H9 (cell line): ENCODE results near the gene CRYBG2. TPM values are rescaled to one million over a fixed set of nuclear protein-coding genes. Genes with fewer than 3 reads are reported as not detected.

Experiments
- DNase-seq: peaks from one replicate; pipeline ENCODE4 v3.0.0-alpha.2; 2017
- H2AFZ ChIP-seq: one replicate; pipeline ENCODE4 v1.6.1; 2013; ENCODE audit warnings: mild to moderate bottlenecking, low read length, control low read depth, moderate library complexity
- H2AK5ac ChIP-seq: 2 replicates; pipeline ENCODE4 v1.6.1; 2013; ENCODE audit warnings: low read length, control low read depth, mixed read lengths; ENCODE audit not compliant: insufficient read length
- H2BK120ac ChIP-seq: one replicate; pipeline ENCODE4 v1.6.1; 2013; ENCODE audit warnings: low read depth, mild to moderate bottlenecking, low read length, control low read depth, inconsistent platforms; ENCODE audit not compliant: poor library complexity, severe bottlenecking
- H2BK12ac ChIP-seq: 2 replicates; pipeline ENCODE4 v1.6.1; 2013; ENCODE audit warnings: low read length, control low read depth, mixed read lengths, low read depth; ENCODE audit not compliant: insufficient read length
- H2BK15ac ChIP-seq: 2 replicates; pipeline ENCODE4 v1.6.1; 2013; ENCODE audit warnings: low read depth, low read length, control low read depth
- H2BK20ac ChIP-seq: one replicate; pipeline ENCODE4 v1.6.1; 2013; ENCODE audit warnings: low read depth, mild to moderate bottlenecking, low read length, control low read depth, inconsistent platforms; ENCODE audit not compliant: poor library complexity, severe bottlenecking
- H2BK5ac ChIP-seq: 2 replicates; pipeline ENCODE4 v1.6.1; 2013; ENCODE audit warnings: low read length, control low read depth, mixed read lengths; ENCODE audit not compliant: insufficient read length
- H3K14ac ChIP-seq: 2 replicates; pipeline ENCODE4 v1.6.1; 2013; ENCODE audit warnings: low read length, control low read depth; ENCODE audit not compliant: insufficient read depth
- H3K18ac ChIP-seq: 2 replicates; pipeline ENCODE4 v1.6.1; 2013; ENCODE audit warnings: low read depth, mild to moderate bottlenecking, mixed read lengths, low read length, control low read depth; ENCODE audit not compliant: insufficient read length
- H3K23ac ChIP-seq: 2 replicates; pipeline ENCODE4 v1.6.1; 2013; ENCODE audit warnings: low read length, control low read depth, mixed read lengths, low read depth; ENCODE audit not compliant: insufficient read length
- H3K23me2 ChIP-seq: 2 replicates; pipeline ENCODE4 v1.6.1; 2013; ENCODE audit warnings: low read depth, mild to moderate bottlenecking, mixed read lengths, low read length, control low read depth; ENCODE audit not compliant: insufficient read length, poor library complexity, severe bottlenecking
- H3K27ac ChIP-seq: 2 replicates; pipeline ENCODE4 v1.5.1; 2013; ENCODE audit warnings: low read length, control low read depth, mixed read lengths, low read depth; ENCODE audit not compliant: insufficient read length
- H3K27me3 ChIP-seq: 2 replicates; pipeline ENCODE4 v1.6.1; 2013; ENCODE audit warnings: low read length, control low read depth, inconsistent platforms; ENCODE audit not compliant: insufficient read depth
- H3K4ac ChIP-seq: 2 replicates; pipeline ENCODE4 v1.6.1; 2013; ENCODE audit warnings: low read depth, mild to moderate bottlenecking, control low read depth, inconsistent platforms, low read length, moderate library complexity
- H3K4me1 ChIP-seq: 2 replicates; pipeline ENCODE4 v1.6.1; 2013; ENCODE audit warnings: low read length, control low read depth, inconsistent platforms; ENCODE audit not compliant: insufficient read depth
- H3K4me2 ChIP-seq: 2 replicates; pipeline ENCODE4 v1.6.1; 2013; ENCODE audit warnings: low read length, control low read depth, mixed read lengths; ENCODE audit not compliant: insufficient read length, insufficient read depth
- H3K56ac ChIP-seq: 2 replicates; pipeline ENCODE4 v1.6.1; 2013; ENCODE audit warnings: low read depth, mild to moderate bottlenecking, mixed read lengths, low read length, control low read depth; ENCODE audit not compliant: insufficient read length
- H3K79me1 ChIP-seq: 2 replicates; pipeline ENCODE4 v1.6.1; 2013; ENCODE audit warnings: low read depth, mild to moderate bottlenecking, moderate library complexity, low read length, control low read depth, inconsistent platforms; ENCODE audit not compliant: insufficient read depth, poor library complexity, severe bottlenecking
- H3K79me2 ChIP-seq: 2 replicates; pipeline ENCODE4 v1.6.1; 2013; ENCODE audit warnings: low read length, control low read depth, inconsistent platforms; ENCODE audit not compliant: insufficient read depth
- H3K9ac ChIP-seq: 2 replicates; pipeline ENCODE4 v1.6.1; 2013; ENCODE audit warnings: low read length, control low read depth, mixed read lengths; ENCODE audit not compliant: insufficient read length; ENCODE audit errors: extremely low read depth
- H3K9me3 ChIP-seq: one replicate; pipeline ENCODE4 v1.6.1; 2013; ENCODE audit warnings: low read depth, low read length, inconsistent platforms; ENCODE audit not compliant: control insufficient read depth
- H3T11ph ChIP-seq: one replicate; pipeline ENCODE4 v1.6.1; 2013; ENCODE audit warnings: mild to moderate bottlenecking, low read length, control low read depth, inconsistent platforms
- H4K20me1 ChIP-seq: one replicate; pipeline ENCODE4 v1.6.1; 2013; ENCODE audit not compliant: control insufficient read depth, insufficient read length, insufficient read depth
- H4K5ac ChIP-seq: 2 replicates; pipeline ENCODE4 v1.6.1; 2013; ENCODE audit warnings: low read depth, mild to moderate bottlenecking, mixed read lengths, low read length, control low read depth; ENCODE audit not compliant: insufficient read length
- H4K8ac ChIP-seq: replicated peaks from 2 replicates; pipeline ENCODE4 v1.6.1; 2013; ENCODE audit warnings: low read length, control low read depth, mixed read lengths, low read depth; ENCODE audit not compliant: insufficient read length
- H4K91ac ChIP-seq: 2 replicates; pipeline ENCODE4 v1.6.1; 2013; ENCODE audit warnings: low read depth, mild to moderate bottlenecking, moderate library complexity, mixed read lengths, low read length, control low read depth; ENCODE audit not compliant: insufficient read length
- H3K27ac Mint-ChIP-seq, 3 experiments: 2 replicates in 2 of 3; 3 replicates in 1 of 3; pipeline ENCODE4 v1.8.0; 2020 to 2021; ENCODE audit warnings: mixed read lengths in 3 of 3, mild to moderate bottlenecking in 1 of 3, moderate library complexity in 1 of 3
- H3K27me3 Mint-ChIP-seq: 2 replicates; pipeline ENCODE4 v1.8.0; 2021; ENCODE audit warnings: low read depth, mild to moderate bottlenecking, moderate library complexity, mixed read lengths
- H3K36me3 Mint-ChIP-seq, 3 experiments: 2 replicates in 2 of 3; 3 replicates in 1 of 3; pipeline ENCODE4 v1.8.0; 2020 to 2021; ENCODE audit warnings: low read depth in 3 of 3, mixed read lengths in 3 of 3; ENCODE audit not compliant: insufficient read depth in 1 of 3
- H3K4me1 Mint-ChIP-seq, 2 experiments: 2 replicates each; pipeline ENCODE4 v1.8.0; 2020; ENCODE audit warnings: mixed read lengths in 2 of 2
- H3K4me3 Mint-ChIP-seq, 2 experiments: 2 replicates in 1 of 2; 3 replicates in 1 of 2; pipeline ENCODE4 v1.8.0; 2020 to 2021; ENCODE audit warnings: mild to moderate bottlenecking in 2 of 2, mixed read lengths in 2 of 2, moderate library complexity in 1 of 2
- H3K9me3 Mint-ChIP-seq, 2 experiments: 2 replicates in 1 of 2; 3 replicates in 1 of 2; pipeline ENCODE4 v1.8.0; 2020; ENCODE audit warnings: mild to moderate bottlenecking in 2 of 2, mixed read lengths in 2 of 2, moderate library complexity in 1 of 2
- CTCF ChIP-seq: fragments of 200-600 bp; sonication (generic); conservative IDR thresholded peaks from 3 replicates; pipeline ENCODE4 v1.8.0; 2021; ENCODE audit warnings: antibody characterized with exemption, mild to moderate bottlenecking
- WGBS: extraction: QIAGEN DNeasy Blood & Tissue Kit; methylation state at CpG from one replicate; pipeline ENCODE4 v1.1.7; 2013; ENCODE audit warnings: missing lambda C conversion rate, low lambda C conversion rate, mixed read lengths; ENCODE audit not compliant: insufficient read length; ENCODE audit errors: extremely low coverage; 5-methylcytosine and 5-hydroxymethylcytosine counted together
- total RNA-seq: library from RNA; stranded (reverse); gene quantifications from 2 replicates; pipeline ENCODE4 v1.2.1, GENCODE V29; 2021

CRYBG2 gene
- total RNA-seq, 1 experiment from 2014 or later: 12.8 TPM

GRCh38 chr1:26399034-26399433 is 45.1 kb upstream of the CRYBG2 start:
- DNase-seq: no peak
- no peaks in the 10 kb centered on the region for H3K9me3 ChIP-seq
- H4K5ac ChIP-seq: no peak overlapping the region
- H3K14ac ChIP-seq: no peak overlapping the region
- H3K4me2 ChIP-seq: no peak overlapping the region
- H3K56ac ChIP-seq: no peak overlapping the region
- Mint-ChIP-seq H3K27me3 (no peaks in the 10 kb centered on the region), H3K36me3 (no peaks in the 10 kb centered on the region), H3K4me3 (no peak overlapping the region), H3K27ac (no peak overlapping the region), H3K4me1 (peaks cover 0 to 4% of the 10 kb centered on the region in 2 experiments; a peak in 1 of 4 replicates), H3K9me3 (no peaks in the 10 kb centered on the region)
- H3K23ac ChIP-seq: no peak overlapping the region
- H3K27ac ChIP-seq: no peak overlapping the region
- no peak overlapping the region for H3K9ac ChIP-seq
- H4K8ac ChIP-seq: no peak overlapping the region
- no peaks in the 10 kb centered on the region for H3K79me2 ChIP-seq
- no peaks in the 10 kb centered on the region for H3K4me1 ChIP-seq
- H3K18ac ChIP-seq: no peak overlapping the region
- no CpG with 5 or more reads among the region's 3 CpGs for WGBS
- H4K20me1 ChIP-seq: no peaks in the 10 kb centered on the region
- no peak overlapping the region for H3T11ph ChIP-seq
- H2BK120ac ChIP-seq: no peak overlapping the region
- no peak overlapping the region for H3K4ac ChIP-seq
- H2BK12ac ChIP-seq: no peak overlapping the region
- TF ChIP-seq CTCF: no peak
- H2BK20ac ChIP-seq: no peak overlapping the region
- H2AK5ac ChIP-seq: no peak overlapping the region
- no peaks in the 10 kb centered on the region for H3K23me2 ChIP-seq
- no peaks in the 10 kb centered on the region for H3K27me3 ChIP-seq
- no peak overlapping the region for H2BK5ac ChIP-seq
- no peak overlapping the region for H2BK15ac ChIP-seq
- no peak overlapping the region for H2AFZ ChIP-seq
- no peak overlapping the region for H4K91ac ChIP-seq
- H3K79me1 ChIP-seq: no peaks in the 10 kb centered on the region
